Measurements from ENCODE around the gene EPDR1.
"Not testable (repeated sequence)": the region's sequence is repeated elsewhere in the genome, so short reads cannot be mapped to it uniquely, and the experiment has no call there.

EPDR1 gene

GRCh38 chr7:37928878-37929277 lies 8.4 kb downstream of the EPDR1 start:
- DNase-seq (ENCODE audit: low spot score), result no peak

- DNase-seq (ENCODE audit: low spot score), result peak; percentile 36
Observed at GRCh38 chr7:37930226-37930948, 9.9 kb downstream of the EPDR1 start.

DNA sequence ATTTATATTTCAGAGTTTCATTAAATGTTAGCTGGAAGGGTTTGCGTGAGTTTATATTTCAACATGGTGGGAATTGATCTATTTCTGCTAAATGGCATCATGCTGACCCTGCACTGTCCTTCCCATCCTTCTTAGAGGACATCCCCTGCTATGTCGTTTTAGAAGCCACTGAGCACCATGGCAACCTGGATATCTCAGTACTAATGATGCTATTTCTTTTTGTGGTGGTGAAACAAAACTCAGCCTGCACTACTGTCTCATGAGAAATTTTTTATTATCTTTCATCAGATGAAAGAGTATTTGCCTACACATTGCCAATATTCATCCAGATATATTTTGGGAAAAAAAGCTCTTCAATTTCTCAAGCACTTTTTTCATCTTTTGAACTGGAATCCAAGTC lies 12.1 kb downstream of the EPDR1 start:
- DNase-seq (ENCODE audit: low spot score), result no peak

DNA sequence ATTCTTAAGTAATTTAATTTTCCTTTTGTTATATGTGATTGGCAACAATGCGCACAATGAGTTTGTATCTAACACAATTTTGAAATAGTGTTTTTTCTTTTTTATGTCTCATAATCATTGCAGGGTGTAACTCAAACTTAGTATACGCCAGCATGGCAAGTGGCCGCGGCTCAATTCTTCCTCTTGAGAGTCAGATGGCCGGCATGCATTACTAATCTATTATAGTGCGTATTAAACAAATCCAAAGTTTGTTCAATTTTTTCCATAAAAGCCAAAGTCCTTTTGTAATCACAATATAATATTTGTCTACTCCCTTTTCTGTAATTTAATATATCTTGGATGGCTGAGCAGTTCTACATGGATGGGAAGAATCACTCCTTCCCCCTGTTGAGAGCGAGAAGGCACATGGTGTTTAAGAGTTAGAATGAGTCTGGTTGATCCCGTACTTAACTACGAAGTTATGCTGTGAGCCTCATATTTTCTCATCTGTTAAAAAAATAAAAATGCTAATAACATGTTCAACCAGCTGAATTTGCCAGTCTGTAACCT lies 12.7 kb downstream of the EPDR1 start:
- DNase-seq (ENCODE audit: low spot score), result no peak

- DNase-seq (ENCODE audit: low spot score), result no peak
Observed at GRCh38 chr7:37942934-37943610, 22.6 kb downstream of the EPDR1 start.

GRCh38 chr7:37943905-37944736 lies 23.7 kb downstream of the EPDR1 start:
- DNase-seq (ENCODE audit: low spot score), result no peak

DNA sequence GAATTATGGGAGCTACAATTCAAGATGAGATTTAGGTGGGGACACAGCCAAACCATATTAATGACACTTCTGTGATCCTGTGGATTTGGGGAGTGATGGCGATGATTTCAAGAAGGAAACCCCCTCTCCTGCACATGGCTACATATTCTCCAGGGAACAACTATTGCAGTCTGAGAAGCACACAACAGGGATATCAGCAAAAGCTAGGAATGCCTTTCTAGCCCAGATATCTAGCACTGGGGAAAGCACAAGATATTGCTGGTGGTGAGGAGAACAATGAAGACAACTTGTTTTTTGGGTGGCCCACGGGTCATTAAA lies 24.3 kb downstream of the EPDR1 start:
- no peak for DNase-seq (ENCODE audit: low spot score)

DNA sequence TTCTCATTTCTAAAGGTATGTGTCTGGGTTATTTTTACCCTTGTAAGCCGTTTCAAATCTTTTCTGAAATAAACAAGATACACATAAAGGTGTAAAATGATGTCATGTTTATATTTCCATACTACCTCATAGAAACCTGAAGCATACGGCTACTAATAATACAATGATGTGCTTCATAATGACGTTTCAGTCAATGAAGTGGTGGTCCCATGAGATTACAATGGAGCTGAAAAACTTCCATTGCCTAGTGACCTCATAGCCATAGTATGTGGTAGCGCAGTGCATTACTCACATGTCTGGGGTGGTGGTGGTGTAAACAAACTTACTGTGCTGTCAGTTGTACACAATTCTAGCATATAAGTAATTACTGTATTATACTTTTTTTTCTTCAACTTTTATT lies 24.9 kb downstream of the EPDR1 start:
- DNase-seq (ENCODE audit: low spot score), result no peak

DNA sequence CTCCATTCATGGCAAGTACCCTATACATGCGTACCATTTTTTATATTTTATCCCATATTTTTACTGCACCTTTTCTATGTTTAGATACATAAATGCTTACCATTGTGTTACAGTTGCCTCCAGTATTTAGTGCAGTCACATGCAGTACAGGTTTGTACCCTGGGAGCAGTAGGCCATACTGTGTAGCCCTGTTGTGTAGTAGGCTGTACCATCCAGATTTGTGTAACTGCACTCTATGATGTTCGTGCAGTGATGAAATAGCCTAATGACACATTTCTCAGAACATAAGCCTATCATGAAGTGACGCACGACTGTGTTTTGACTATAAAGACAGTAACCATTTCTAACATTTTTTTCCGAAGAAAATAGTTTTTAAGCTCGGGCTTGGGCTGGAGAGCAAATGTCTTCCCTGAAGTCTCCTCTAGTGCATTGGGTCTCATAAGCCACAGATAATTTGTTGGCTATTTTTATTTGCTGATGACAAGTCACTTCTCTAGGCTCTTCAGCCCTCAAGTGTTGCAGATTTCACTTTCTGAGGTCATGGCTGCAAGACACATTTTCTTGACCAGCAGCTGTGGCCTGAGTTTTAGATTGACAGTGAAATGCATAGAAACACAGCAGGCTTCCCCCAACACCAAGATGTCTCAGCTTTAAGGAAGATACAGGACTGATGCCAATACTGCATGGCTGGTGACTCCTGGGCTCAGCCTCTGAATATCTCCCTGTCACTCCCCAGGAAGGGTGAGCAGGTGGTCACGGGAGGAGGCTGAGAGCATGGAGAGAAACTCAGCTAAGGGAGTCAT lies 26.9 kb downstream of the EPDR1 start:
- no peak for DNase-seq (ENCODE audit: low spot score)

DNA sequence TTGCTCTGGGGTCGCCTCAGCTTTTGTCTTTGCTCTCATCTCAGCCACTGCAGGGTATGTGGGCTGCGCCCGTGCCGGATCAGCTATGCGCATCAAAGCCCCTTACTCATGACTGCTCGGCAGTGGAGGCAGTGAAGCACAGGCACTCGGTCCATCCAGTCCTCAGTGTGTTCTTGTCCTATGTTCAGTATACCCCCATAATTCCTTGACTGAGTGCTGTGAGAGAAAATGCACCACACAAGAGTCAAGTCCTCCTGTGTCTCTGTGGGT lies 27.4 kb downstream of the EPDR1 start:
- DNase-seq (ENCODE audit: low spot score), result no peak

GRCh38 chr7:37952240-37952639 lies 31.8 kb downstream of the EPDR1 start:
- no peak for DNase-seq (ENCODE audit: low spot score)

DNA sequence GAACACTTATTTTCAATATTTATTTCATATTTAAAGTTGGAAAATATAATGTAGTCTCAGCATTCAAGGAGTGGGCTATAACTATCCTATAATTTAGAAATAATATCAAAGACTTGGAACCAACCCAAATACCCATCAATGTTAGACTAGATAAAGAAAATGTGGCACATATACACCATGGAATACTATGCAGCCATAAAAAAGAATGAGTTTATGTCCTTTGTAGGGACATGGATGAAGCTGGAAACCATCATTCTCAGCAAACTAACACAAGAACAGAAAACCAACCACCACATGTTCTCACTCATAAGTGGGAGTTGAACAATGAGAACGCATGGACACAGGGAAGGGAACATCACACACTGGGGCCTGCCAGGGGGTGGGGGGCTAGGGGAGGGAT lies 33.8 kb downstream of the EPDR1 start:
- DNase-seq (ENCODE audit: low spot score), result not testable (repeated sequence)

DNA sequence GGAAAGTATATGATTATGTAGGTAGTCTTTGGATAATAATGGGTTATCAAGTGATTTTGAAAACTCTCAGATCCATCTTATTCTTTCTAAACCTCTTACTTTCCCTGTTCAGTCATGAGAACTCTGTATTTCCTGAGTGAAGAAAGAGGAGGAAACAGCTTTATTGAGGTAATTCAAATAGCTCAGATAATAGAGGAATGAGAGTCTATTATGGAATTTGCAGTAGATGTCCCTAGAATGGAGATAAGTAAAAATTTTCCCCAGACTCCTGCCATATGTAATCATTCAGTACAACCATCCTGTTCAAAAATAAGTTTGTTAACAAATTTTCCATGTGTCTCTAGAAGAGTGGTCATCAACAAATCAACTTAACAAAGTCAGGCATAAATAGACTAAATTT lies 36.4 kb downstream of the EPDR1 start:
- DNase-seq (ENCODE audit: low spot score), result no peak

DNA sequence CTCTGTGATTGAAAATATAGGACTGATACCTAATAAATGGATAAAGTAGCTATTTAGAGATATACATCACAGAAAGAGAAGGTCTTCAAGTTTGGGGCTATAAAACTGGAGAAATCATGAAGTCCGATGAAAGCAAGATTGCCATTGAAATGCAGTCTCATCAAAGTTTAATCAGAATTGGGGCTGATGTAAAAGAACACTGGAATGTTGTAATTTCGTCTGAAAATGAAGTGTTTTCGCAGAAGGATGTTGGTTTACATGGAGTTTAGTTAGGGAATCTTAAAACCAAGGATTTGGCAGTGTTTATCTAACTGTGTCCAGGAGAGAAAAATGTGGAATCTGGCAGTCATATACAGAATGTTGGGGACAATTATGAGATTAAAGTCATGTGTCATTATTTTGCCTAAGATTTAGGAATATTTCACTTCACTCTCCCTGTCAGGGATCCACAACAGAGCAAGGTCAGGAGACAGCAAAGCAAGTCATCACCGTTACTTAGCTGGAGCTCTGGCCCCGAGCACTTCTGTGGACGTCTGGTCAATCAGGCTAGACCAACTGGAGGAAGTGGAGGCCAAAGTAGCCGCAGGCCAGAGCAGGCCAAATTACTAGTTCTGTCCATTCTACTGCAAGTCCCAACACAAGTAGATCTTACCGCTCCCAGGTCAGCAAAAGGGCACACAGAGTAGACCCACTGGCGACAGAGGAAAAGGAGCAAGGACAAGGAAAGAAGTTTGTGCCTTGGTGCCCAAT lies 37.0 kb downstream of the EPDR1 start:
- no peak for DNase-seq (ENCODE audit: low spot score)

GRCh38 chr7:37960483-37960882 lies 40.0 kb downstream of the EPDR1 start:
- peak; percentile 40 for DNase-seq (ENCODE audit: low spot score)

DNA sequence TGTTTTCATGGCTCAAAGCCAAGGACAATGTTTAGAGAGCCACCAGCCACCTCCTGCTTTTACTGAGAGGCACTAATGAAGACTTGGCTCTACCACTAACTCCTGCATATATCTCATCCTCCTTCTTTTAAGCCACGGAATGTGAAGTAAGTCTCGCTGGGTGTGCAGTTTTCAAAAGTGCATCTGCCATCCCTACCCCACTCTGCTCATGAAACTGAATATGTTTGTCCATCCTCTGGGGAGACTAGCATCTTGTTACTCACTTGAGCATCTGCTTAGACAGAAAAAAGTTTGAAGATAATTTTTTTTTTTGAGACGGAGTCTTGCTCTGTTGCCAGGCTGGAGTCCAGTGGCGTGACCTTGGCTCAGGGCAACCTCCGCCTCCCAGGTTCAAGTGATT lies 40.8 kb downstream of the EPDR1 start:
- DNase-seq (ENCODE audit: low spot score), result no peak

- DNase-seq (ENCODE audit: low spot score), result no peak
Observed at GRCh38 chr7:37964196-37964595, 43.8 kb downstream of the EPDR1 start.

- DNase-seq (ENCODE audit: low spot score), result no peak
Observed at GRCh38 chr7:37970211-37970610, 49.8 kb downstream of the EPDR1 start.

- DNase-seq (ENCODE audit: low spot score), result peak; percentile 54
Observed at GRCh38 chr7:37971491-37971890, 51.1 kb downstream of the EPDR1 start.

- no peak for DNase-seq (ENCODE audit: low spot score)
Observed at GRCh38 chr7:37973915-37974314, 53.5 kb downstream of the EPDR1 start.

GRCh38 chr7:37974711-37975110 lies 54.3 kb downstream of the EPDR1 start:
- no peak for DNase-seq (ENCODE audit: low spot score)

DNA sequence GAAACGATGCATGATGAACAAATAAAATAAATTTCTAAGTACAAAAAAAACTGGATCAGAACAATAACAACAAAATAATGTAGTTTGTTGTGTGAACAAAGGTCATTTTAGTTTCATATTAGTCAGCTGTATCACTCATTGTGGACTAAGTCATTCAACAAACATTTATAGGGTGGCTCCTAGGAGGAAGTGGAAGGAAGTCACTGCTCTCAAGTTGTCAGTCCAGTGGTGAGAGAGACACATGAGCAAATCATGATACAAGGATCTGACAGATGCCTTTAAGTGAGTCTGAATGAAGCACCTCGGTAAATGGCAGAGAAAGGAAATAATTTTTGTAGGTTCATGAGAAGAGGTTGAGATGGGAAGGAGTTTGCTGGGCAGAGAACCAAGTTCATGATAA lies 56.8 kb downstream of the EPDR1 start:
- DNase-seq (ENCODE audit: low spot score), result no peak

Measured in AG08395 (cell line).